Loucy (cell line): ENCODE data around the gene SNX7.

ENCODE experiments used
- EZH2phosphoT487 ChIP-seq: fragments of 200-600 bp; IDR thresholded peaks from 2 replicates; pipeline ENCODE4 v1.6.1; 2018; ENCODE audit warnings: antibody characterized with exemption, mild to moderate bottlenecking, moderate library complexity, borderline replicate concordance
- TF ChIP-seq, protein P1 (sequence below): fragments of 200-600 bp; sonication (generic); conservative IDR thresholded peaks from 2 replicates; pipeline ENCODE4 v1.5.1; 2014; ENCODE audit warnings: mild to moderate bottlenecking, antibody characterized with exemption, low read length

DNA sequence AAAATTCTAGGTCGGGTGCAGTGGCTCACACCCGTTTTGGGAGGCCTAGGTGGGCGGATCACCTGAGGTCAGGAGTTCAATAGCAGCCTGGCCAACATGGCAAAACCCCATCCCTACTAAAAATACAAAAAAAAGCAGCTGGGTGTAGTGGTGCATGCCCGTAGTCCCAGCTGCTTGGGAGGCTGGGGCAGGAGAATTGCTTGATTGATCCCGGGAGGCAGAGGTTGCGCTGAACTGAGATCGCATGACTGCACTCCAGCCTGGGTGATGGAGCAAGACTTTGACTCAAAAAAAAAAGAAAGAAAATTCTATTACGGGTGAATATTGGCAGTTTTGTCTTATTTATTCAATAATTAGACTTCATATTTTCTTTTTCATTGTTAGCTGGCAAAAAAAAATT lies 62.1 kb downstream of the SNX7 start:
- TF ChIP-seq, protein P1, sequence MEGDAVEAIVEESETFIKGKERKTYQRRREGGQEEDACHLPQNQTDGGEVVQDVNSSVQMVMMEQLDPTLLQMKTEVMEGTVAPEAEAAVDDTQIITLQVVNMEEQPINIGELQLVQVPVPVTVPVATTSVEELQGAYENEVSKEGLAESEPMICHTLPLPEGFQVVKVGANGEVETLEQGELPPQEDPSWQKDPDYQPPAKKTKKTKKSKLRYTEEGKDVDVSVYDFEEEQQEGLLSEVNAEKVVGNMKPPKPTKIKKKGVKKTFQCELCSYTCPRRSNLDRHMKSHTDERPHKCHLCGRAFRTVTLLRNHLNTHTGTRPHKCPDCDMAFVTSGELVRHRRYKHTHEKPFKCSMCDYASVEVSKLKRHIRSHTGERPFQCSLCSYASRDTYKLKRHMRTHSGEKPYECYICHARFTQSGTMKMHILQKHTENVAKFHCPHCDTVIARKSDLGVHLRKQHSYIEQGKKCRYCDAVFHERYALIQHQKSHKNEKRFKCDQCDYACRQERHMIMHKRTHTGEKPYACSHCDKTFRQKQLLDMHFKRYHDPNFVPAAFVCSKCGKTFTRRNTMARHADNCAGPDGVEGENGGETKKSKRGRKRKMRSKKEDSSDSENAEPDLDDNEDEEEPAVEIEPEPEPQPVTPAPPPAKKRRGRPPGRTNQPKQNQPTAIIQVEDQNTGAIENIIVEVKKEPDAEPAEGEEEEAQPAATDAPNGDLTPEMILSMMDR, result no peak
- TF ChIP-seq EZH2phosphoT487, result no peak
